ENCODE measurements around the gene CHTF18. TPM values are rescaled to one million over a fixed set of nuclear protein-coding genes. Genes with fewer than 3 reads are reported as not detected.

CHTF18 gene
- total and polyA plus RNA-seq, 9 of the 15 experiments (the other 6 are each of a cell fraction or from before 2014, with no cell fraction given), result 2.5 to 123 (median 17.0) TPM

DNA sequence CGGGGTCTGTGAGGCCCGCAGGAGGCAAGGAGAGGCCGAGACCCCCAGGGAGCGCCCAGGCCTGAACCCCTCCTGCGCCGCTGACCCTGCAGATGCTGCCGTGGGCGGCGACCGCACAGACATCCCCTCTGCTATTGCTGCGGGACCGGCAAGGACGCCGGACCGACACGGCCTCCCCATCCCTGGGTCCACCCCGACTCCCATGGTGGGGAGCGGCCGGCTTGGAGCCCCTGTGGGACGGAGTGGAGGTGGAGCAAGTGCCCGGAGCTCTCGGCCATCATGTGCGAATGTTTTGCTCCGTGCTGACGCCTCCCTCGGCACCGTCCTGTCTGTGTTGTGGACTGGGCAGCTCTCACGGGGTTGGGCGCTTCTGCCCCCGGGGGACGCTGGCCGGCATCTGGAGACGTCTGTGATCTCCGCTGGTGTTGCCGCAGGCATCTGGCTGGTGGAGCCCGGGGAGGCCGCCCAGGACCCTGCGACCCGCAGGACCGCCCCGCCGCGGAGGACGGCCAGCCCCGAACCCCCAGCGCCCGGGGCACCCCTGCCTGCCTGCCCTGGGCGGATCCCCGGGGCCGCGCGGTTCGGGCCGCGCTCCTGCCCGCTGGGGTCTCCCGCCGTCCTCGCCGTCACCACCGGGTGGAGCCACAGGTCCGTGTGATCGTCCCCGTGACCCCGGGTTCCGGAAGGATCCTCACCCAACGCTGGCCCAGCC, 24.9 kb downstream of the CHTF18 start (continued):
- TF ChIP-seq, protein P1, sequence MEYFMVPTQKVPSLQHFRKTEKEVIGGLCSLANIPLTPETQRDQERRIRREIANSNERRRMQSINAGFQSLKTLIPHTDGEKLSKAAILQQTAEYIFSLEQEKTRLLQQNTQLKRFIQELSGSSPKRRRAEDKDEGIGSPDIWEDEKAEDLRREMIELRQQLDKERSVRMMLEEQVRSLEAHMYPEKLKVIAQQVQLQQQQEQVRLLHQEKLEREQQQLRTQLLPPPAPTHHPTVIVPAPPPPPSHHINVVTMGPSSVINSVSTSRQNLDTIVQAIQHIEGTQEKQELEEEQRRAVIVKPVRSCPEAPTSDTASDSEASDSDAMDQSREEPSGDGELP (CRISPR knock-in tag; IDR thresholded peaks at IDR 0.05; ENCODE audit: borderline replicate concordance), result peak; percentile 36; the same call in 1 of the 2 replicates
- no peak for TF ChIP-seq E2F8 (IDR thresholded peaks at IDR 0.05; ENCODE audit: low read depth, partially characterized antibody)
- no peak for TF ChIP-seq TCF15 (CRISPR knock-in tag; IDR thresholded peaks at IDR 0.05)
- no peak for TF ChIP-seq CAMTA2 (CRISPR knock-in tag; conservative IDR thresholded peaks at IDR 0.05)
- peak; percentile 42 for TF ChIP-seq POLR2G (IDR thresholded peaks at IDR 0.05; ENCODE audit: low read depth, low read length)
- peak; percentile 89 for TF ChIP-seq ZBTB7A (IDR thresholded peaks at IDR 0.05; ENCODE audit: borderline replicate concordance, control insufficient read depth, low read depth, low read length)
- TF ChIP-seq MCM7 (IDR thresholded peaks at IDR 0.05), result no peak
- 0 out of 2 replicates have a peak, but pooled peaks have one; percentile 37 for TF ChIP-seq ARID2 (IDR thresholded peaks at IDR 0.05)
- no peak for TF ChIP-seq BCL6 (CRISPR knock-in tag; IDR thresholded peaks at IDR 0.05)
- TF ChIP-seq CXXC5 (CRISPR knock-in tag; IDR thresholded peaks at IDR 0.05), result 0 out of 2 replicates have a peak, but pooled peaks have one; percentile 28
- TF ChIP-seq SMC3 (conservative IDR thresholded peaks at IDR 0.05; ENCODE audit: insufficient read depth, low read depth, low read length), result peak; percentile 92
- no peak for TF ChIP-seq NCOA2 (IDR thresholded peaks at IDR 0.05; ENCODE audit: partially characterized antibody in 2 of 2)
- TF ChIP-seq NFIX (CRISPR knock-in tag; IDR thresholded peaks at IDR 0.05; ENCODE audit: low read depth), result no peak
- TF ChIP-seq NONO (IDR thresholded peaks at IDR 0.05; ENCODE audit: low read depth in 2 of 2, low read length in 1 of 2), result 0 out of 4 replicates have a peak, but pooled peaks of 1 of the 2 experiments have one; percentile 16
- TF ChIP-seq RAD21 (CRISPR knock-in tag; conservative IDR thresholded peaks at IDR 0.05 in 1 of 2, IDR thresholded peaks at IDR 0.05 in 1 of 2), result peak; percentile 83 to 88
- TF ChIP-seq, protein P2, sequence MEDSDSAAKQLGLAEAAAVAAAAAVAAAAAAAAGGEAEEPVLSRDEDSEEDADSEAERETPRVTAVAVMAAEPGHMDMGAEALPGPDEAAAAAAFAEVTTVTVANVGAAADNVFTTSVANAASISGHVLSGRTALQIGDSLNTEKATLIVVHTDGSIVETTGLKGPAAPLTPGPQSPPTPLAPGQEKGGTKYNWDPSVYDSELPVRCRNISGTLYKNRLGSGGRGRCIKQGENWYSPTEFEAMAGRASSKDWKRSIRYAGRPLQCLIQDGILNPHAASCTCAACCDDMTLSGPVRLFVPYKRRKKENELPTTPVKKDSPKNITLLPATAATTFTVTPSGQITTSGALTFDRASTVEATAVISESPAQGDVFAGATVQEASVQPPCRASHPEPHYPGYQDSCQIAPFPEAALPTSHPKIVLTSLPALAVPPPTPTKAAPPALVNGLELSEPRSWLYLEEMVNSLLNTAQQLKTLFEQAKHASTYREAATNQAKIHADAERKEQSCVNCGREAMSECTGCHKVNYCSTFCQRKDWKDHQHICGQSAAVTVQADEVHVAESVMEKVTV (CRISPR knock-in tag; IDR thresholded peaks at IDR 0.05), result 0 out of 2 replicates have a peak, but pooled peaks have one; percentile 51
- TF ChIP-seq GABPB1 (CRISPR knock-in tag; IDR thresholded peaks at IDR 0.05), result no peak
- TF ChIP-seq NR2C1 (IDR thresholded peaks at IDR 0.05), result no peak
- TF ChIP-seq NR2C1 (tag; IDR thresholded peaks at IDR 0.05), result 0 out of 2 replicates have a peak, but pooled peaks have one; percentile 19
- no peak for TF ChIP-seq ZNF316 (IDR thresholded peaks at IDR 0.05)
- TF ChIP-seq NFE2L1 (tag; IDR thresholded peaks at IDR 0.05; ENCODE audit: borderline replicate concordance, low read depth), result no peak
